ENCODE measurements around the gene ZNF618. TPM values are rescaled to one million over a fixed set of nuclear protein-coding genes. Genes with fewer than 3 reads are reported as not detected.

The ZNF618 gene
- polyA plus RNA-seq, 3 donors, result 0.53 to 1.9 (median 0.78) TPM

- H3K27ac Mint-ChIP-seq, result peak overlapping the region in 3 of 7 donors; percentile 40 to 72 (median 49)
- no peaks in the 10 kb centered on the region for H3K9me3 Mint-ChIP-seq
- H3K79me2 ChIP-seq (ENCODE audit: insufficient read depth, low read length), result no peaks in the 10 kb centered on the region
- no peak overlapping the region for H3K4me2 ChIP-seq (replicated peaks; ENCODE audit: extremely low read depth, low read length, poor library complexity, severe bottlenecking)
- no peaks in the 10 kb centered on the region for H4K20me1 ChIP-seq (ENCODE audit: insufficient read depth, low read length)
- H3K9ac ChIP-seq (ENCODE audit: insufficient read depth, low read length, poor library complexity, severe bottlenecking), result no peak overlapping the region
- no peak overlapping the region for H2AFZ ChIP-seq (ENCODE audit: insufficient read depth, low read depth, low read length, poor library complexity, severe bottlenecking)
- no peak overlapping the region for H3K4me3 ChIP-seq (replicated peaks in 1 of 3; ENCODE audit: low read depth in 2 of 3, low read length in 3 of 3)
- no peak for TF ChIP-seq CTCF (IDR thresholded peaks at IDR 0.05)
- H3K27ac ChIP-seq (ENCODE audit: low read depth in 1 of 2, low read length in 2 of 2), result no peak overlapping the region
- no peaks in the 10 kb centered on the region for H3K9me3 ChIP-seq (replicated peaks in 1 of 2; ENCODE audit: control insufficient read depth in 1 of 2, insufficient read depth in 1 of 2, low read length in 2 of 2)
- DNase-seq, result no peak
- no peak overlapping the region for H3K4me3 Mint-ChIP-seq
- WGBS (ENCODE audit: insufficient coverage), result 97% methylated on average over 22 of the region's 23 CpGs
- H3K36me3 ChIP-seq (replicated peaks in 1 of 2; ENCODE audit: control insufficient read depth in 1 of 2, insufficient read depth in 2 of 2, low read length in 2 of 2), result no peaks in the 10 kb centered on the region
- peaks cover 0 to 2% (median 0%) of the 10 kb centered on the region in 3 donors for H3K27me3 Mint-ChIP-seq (ENCODE audit: low read depth in 3 of 3)
- no peaks in the 10 kb centered on the region for H3K27me3 ChIP-seq (ENCODE audit: control insufficient read depth in 2 of 2, insufficient read depth in 2 of 2, low read length in 2 of 2)
- H3K4me1 Mint-ChIP-seq, result peaks cover 32% of the 10 kb centered on the region
- H3K4me1 ChIP-seq (ENCODE audit: control insufficient read depth in 1 of 2, insufficient read depth in 2 of 2, low read length in 2 of 2), result peaks cover 18 to 19% of the 10 kb centered on the region in 2 donors
- intact Hi-C loops (cut with micrococcal nuclease), result no loop called here
- H3K36me3 Mint-ChIP-seq, result peaks cover 18 to 19% of the 10 kb centered on the region in 2 donors
These were observed 112.4 kb downstream of the ZNF618 start for GRCh38 chr9:113988385-113989016.

- no peak overlapping the region for H3K27ac ChIP-seq (ENCODE audit: low read depth in 1 of 2, low read length in 2 of 2)
- no peak overlapping the region for H3K4me2 ChIP-seq (replicated peaks; ENCODE audit: extremely low read depth, low read length, poor library complexity, severe bottlenecking)
- Mint-ChIP-seq H3K4me1 (peaks cover 39% of the 10 kb centered on the region), H3K27me3 (ENCODE audit: low read depth in 3 of 3) (peaks cover 0 to 2% (median 0%) of the 10 kb centered on the region in 3 donors), H3K9me3 (no peaks in the 10 kb centered on the region), H3K27ac (peak overlapping the region in 2 of 7 donors; percentile 39 to 72), H3K36me3 (peaks cover 18 to 19% of the 10 kb centered on the region in 2 donors), H3K4me3 (no peak overlapping the region)
- no peaks in the 10 kb centered on the region for H3K36me3 ChIP-seq (replicated peaks in 1 of 2; ENCODE audit: control insufficient read depth in 1 of 2, insufficient read depth in 2 of 2, low read length in 2 of 2)
- H4K20me1 ChIP-seq (ENCODE audit: insufficient read depth, low read length), result no peaks in the 10 kb centered on the region
- H3K9ac ChIP-seq (ENCODE audit: insufficient read depth, low read length, poor library complexity, severe bottlenecking), result no peak overlapping the region
- H2AFZ ChIP-seq (ENCODE audit: insufficient read depth, low read depth, low read length, poor library complexity, severe bottlenecking), result no peak overlapping the region
- no peak overlapping the region for H3K4me3 ChIP-seq (replicated peaks in 1 of 3; ENCODE audit: low read depth in 2 of 3, low read length in 3 of 3)
- H3K27me3 ChIP-seq (ENCODE audit: control insufficient read depth in 2 of 2, insufficient read depth in 2 of 2, low read length in 2 of 2), result no peaks in the 10 kb centered on the region
- H3K4me1 ChIP-seq (ENCODE audit: control insufficient read depth in 1 of 2, insufficient read depth in 2 of 2, low read length in 2 of 2), result peaks cover 25 to 26% of the 10 kb centered on the region in 2 donors
- DNase-seq, result no peak
- no peaks in the 10 kb centered on the region for H3K79me2 ChIP-seq (ENCODE audit: insufficient read depth, low read length)
- no peaks in the 10 kb centered on the region for H3K9me3 ChIP-seq (replicated peaks in 1 of 2; ENCODE audit: control insufficient read depth in 1 of 2, insufficient read depth in 1 of 2, low read length in 2 of 2)
- intact Hi-C loops (cut with micrococcal nuclease), result no loop called here
- WGBS (ENCODE audit: insufficient coverage), result 76% methylated on average over 7 of the region's 12 CpGs
- TF ChIP-seq CTCF (IDR thresholded peaks at IDR 0.05), result no peak
These were observed 113.1 kb downstream of the ZNF618 start for GRCh38 chr9:113989017-113989713.

Measured in CD14-positive monocyte (primary cell).